H9 (cell line): Measurements from ENCODE around the gene SLX4IP. TPM values are rescaled to one million over a fixed set of nuclear protein-coding genes. Genes with fewer than 3 reads are reported as not detected.

Source experiments
- DNase-seq: peaks from one replicate; pipeline ENCODE4 v3.0.0-alpha.2; 2017
- H2AFZ ChIP-seq: one replicate; pipeline ENCODE4 v1.6.1; 2013; ENCODE audit warnings: mild to moderate bottlenecking, low read length, control low read depth, moderate library complexity
- H2AK5ac ChIP-seq: 2 replicates; pipeline ENCODE4 v1.6.1; 2013; ENCODE audit warnings: low read length, control low read depth, mixed read lengths; ENCODE audit not compliant: insufficient read length
- H2BK120ac ChIP-seq: one replicate; pipeline ENCODE4 v1.6.1; 2013; ENCODE audit warnings: low read depth, mild to moderate bottlenecking, low read length, control low read depth, inconsistent platforms; ENCODE audit not compliant: poor library complexity, severe bottlenecking
- H2BK12ac ChIP-seq: 2 replicates; pipeline ENCODE4 v1.6.1; 2013; ENCODE audit warnings: low read length, control low read depth, mixed read lengths, low read depth; ENCODE audit not compliant: insufficient read length
- H2BK15ac ChIP-seq: 2 replicates; pipeline ENCODE4 v1.6.1; 2013; ENCODE audit warnings: low read depth, low read length, control low read depth
- H2BK20ac ChIP-seq: one replicate; pipeline ENCODE4 v1.6.1; 2013; ENCODE audit warnings: low read depth, mild to moderate bottlenecking, low read length, control low read depth, inconsistent platforms; ENCODE audit not compliant: poor library complexity, severe bottlenecking
- H2BK5ac ChIP-seq: 2 replicates; pipeline ENCODE4 v1.6.1; 2013; ENCODE audit warnings: low read length, control low read depth, mixed read lengths; ENCODE audit not compliant: insufficient read length
- H3K14ac ChIP-seq: 2 replicates; pipeline ENCODE4 v1.6.1; 2013; ENCODE audit warnings: low read length, control low read depth; ENCODE audit not compliant: insufficient read depth
- H3K18ac ChIP-seq: 2 replicates; pipeline ENCODE4 v1.6.1; 2013; ENCODE audit warnings: low read depth, mild to moderate bottlenecking, mixed read lengths, low read length, control low read depth; ENCODE audit not compliant: insufficient read length
- H3K23ac ChIP-seq: 2 replicates; pipeline ENCODE4 v1.6.1; 2013; ENCODE audit warnings: low read length, control low read depth, mixed read lengths, low read depth; ENCODE audit not compliant: insufficient read length
- H3K23me2 ChIP-seq: 2 replicates; pipeline ENCODE4 v1.6.1; 2013; ENCODE audit warnings: low read depth, mild to moderate bottlenecking, mixed read lengths, low read length, control low read depth; ENCODE audit not compliant: insufficient read length, poor library complexity, severe bottlenecking
- H3K27ac ChIP-seq: 2 replicates; pipeline ENCODE4 v1.5.1; 2013; ENCODE audit warnings: low read length, control low read depth, mixed read lengths, low read depth; ENCODE audit not compliant: insufficient read length
- H3K27me3 ChIP-seq: 2 replicates; pipeline ENCODE4 v1.6.1; 2013; ENCODE audit warnings: low read length, control low read depth, inconsistent platforms; ENCODE audit not compliant: insufficient read depth
- H3K4ac ChIP-seq: 2 replicates; pipeline ENCODE4 v1.6.1; 2013; ENCODE audit warnings: low read depth, mild to moderate bottlenecking, control low read depth, inconsistent platforms, low read length, moderate library complexity
- H3K4me1 ChIP-seq: 2 replicates; pipeline ENCODE4 v1.6.1; 2013; ENCODE audit warnings: low read length, control low read depth, inconsistent platforms; ENCODE audit not compliant: insufficient read depth
- H3K4me2 ChIP-seq: 2 replicates; pipeline ENCODE4 v1.6.1; 2013; ENCODE audit warnings: low read length, control low read depth, mixed read lengths; ENCODE audit not compliant: insufficient read length, insufficient read depth
- H3K56ac ChIP-seq: 2 replicates; pipeline ENCODE4 v1.6.1; 2013; ENCODE audit warnings: low read depth, mild to moderate bottlenecking, mixed read lengths, low read length, control low read depth; ENCODE audit not compliant: insufficient read length
- H3K79me1 ChIP-seq: 2 replicates; pipeline ENCODE4 v1.6.1; 2013; ENCODE audit warnings: low read depth, mild to moderate bottlenecking, moderate library complexity, low read length, control low read depth, inconsistent platforms; ENCODE audit not compliant: insufficient read depth, poor library complexity, severe bottlenecking
- H3K79me2 ChIP-seq: 2 replicates; pipeline ENCODE4 v1.6.1; 2013; ENCODE audit warnings: low read length, control low read depth, inconsistent platforms; ENCODE audit not compliant: insufficient read depth
- H3K9ac ChIP-seq: 2 replicates; pipeline ENCODE4 v1.6.1; 2013; ENCODE audit warnings: low read length, control low read depth, mixed read lengths; ENCODE audit not compliant: insufficient read length; ENCODE audit errors: extremely low read depth
- H3K9me3 ChIP-seq: one replicate; pipeline ENCODE4 v1.6.1; 2013; ENCODE audit warnings: low read depth, low read length, inconsistent platforms; ENCODE audit not compliant: control insufficient read depth
- H3T11ph ChIP-seq: one replicate; pipeline ENCODE4 v1.6.1; 2013; ENCODE audit warnings: mild to moderate bottlenecking, low read length, control low read depth, inconsistent platforms
- H4K20me1 ChIP-seq: one replicate; pipeline ENCODE4 v1.6.1; 2013; ENCODE audit not compliant: control insufficient read depth, insufficient read length, insufficient read depth
- H4K5ac ChIP-seq: 2 replicates; pipeline ENCODE4 v1.6.1; 2013; ENCODE audit warnings: low read depth, mild to moderate bottlenecking, mixed read lengths, low read length, control low read depth; ENCODE audit not compliant: insufficient read length
- H4K8ac ChIP-seq: replicated peaks from 2 replicates; pipeline ENCODE4 v1.6.1; 2013; ENCODE audit warnings: low read length, control low read depth, mixed read lengths, low read depth; ENCODE audit not compliant: insufficient read length
- H4K91ac ChIP-seq: 2 replicates; pipeline ENCODE4 v1.6.1; 2013; ENCODE audit warnings: low read depth, mild to moderate bottlenecking, moderate library complexity, mixed read lengths, low read length, control low read depth; ENCODE audit not compliant: insufficient read length
- H3K27ac Mint-ChIP-seq, 3 experiments: 2 replicates in 2 of 3; 3 replicates in 1 of 3; pipeline ENCODE4 v1.8.0; 2020 to 2021; ENCODE audit warnings: mixed read lengths in 3 of 3, mild to moderate bottlenecking in 1 of 3, moderate library complexity in 1 of 3
- H3K27me3 Mint-ChIP-seq: 2 replicates; pipeline ENCODE4 v1.8.0; 2021; ENCODE audit warnings: low read depth, mild to moderate bottlenecking, moderate library complexity, mixed read lengths
- H3K36me3 Mint-ChIP-seq, 3 experiments: 2 replicates in 2 of 3; 3 replicates in 1 of 3; pipeline ENCODE4 v1.8.0; 2020 to 2021; ENCODE audit warnings: low read depth in 3 of 3, mixed read lengths in 3 of 3; ENCODE audit not compliant: insufficient read depth in 1 of 3
- H3K4me1 Mint-ChIP-seq, 2 experiments: 2 replicates each; pipeline ENCODE4 v1.8.0; 2020; ENCODE audit warnings: mixed read lengths in 2 of 2
- H3K4me3 Mint-ChIP-seq, 2 experiments: 2 replicates in 1 of 2; 3 replicates in 1 of 2; pipeline ENCODE4 v1.8.0; 2020 to 2021; ENCODE audit warnings: mild to moderate bottlenecking in 2 of 2, mixed read lengths in 2 of 2, moderate library complexity in 1 of 2
- H3K9me3 Mint-ChIP-seq, 2 experiments: 2 replicates in 1 of 2; 3 replicates in 1 of 2; pipeline ENCODE4 v1.8.0; 2020; ENCODE audit warnings: mild to moderate bottlenecking in 2 of 2, mixed read lengths in 2 of 2, moderate library complexity in 1 of 2
- WGBS: extraction: QIAGEN DNeasy Blood & Tissue Kit; methylation state at CpG from one replicate; pipeline ENCODE4 v1.1.7; 2013; ENCODE audit warnings: missing lambda C conversion rate, low lambda C conversion rate, mixed read lengths; ENCODE audit not compliant: insufficient read length; ENCODE audit errors: extremely low coverage; 5-methylcytosine and 5-hydroxymethylcytosine counted together
- total RNA-seq: library from RNA; stranded (reverse); gene quantifications from 2 replicates; pipeline ENCODE4 v1.2.1, GENCODE V29; 2021
- TF ChIP-seq, protein P1 (sequence below): fragments of 200-600 bp; sonication (generic); conservative IDR thresholded peaks from 3 replicates; pipeline ENCODE4 v1.8.0; 2021; ENCODE audit warnings: antibody characterized with exemption, mild to moderate bottlenecking

SLX4IP gene
- total RNA-seq, 1 experiment from 2014 or later: 7.9 TPM

DNA sequence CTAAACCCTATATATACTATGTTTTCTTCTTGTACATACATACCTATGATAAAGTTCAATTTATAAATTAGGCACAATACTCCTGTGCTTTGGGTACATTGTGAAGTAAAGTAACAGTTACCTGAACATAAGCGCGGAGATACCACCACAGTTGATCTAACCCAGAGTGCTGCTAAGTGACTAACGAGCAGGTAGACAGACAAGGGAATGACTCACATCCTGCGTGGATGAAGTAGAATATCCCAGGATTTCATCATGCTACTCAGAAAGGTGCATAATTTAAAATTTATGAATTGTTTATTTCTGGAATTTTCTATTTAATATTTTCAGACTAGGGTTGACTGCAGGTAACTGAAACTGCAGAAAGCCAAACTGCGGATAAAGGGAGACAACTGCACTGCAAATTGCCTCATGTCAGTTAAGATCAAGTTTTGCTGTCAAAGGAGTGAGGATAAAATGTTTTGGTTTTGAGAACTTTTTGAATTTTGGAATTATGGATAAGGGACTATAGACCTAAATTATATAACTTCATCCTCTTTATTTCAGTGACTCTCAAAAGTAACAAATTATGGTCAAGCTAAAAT is 15.5 kb upstream of the SLX4IP start:
- H2BK15ac ChIP-seq: no peak overlapping the region
- no peak overlapping the region for H3T11ph ChIP-seq
- no peak overlapping the region for H3K14ac ChIP-seq
- no peak overlapping the region for H2AFZ ChIP-seq
- H3K9me3 ChIP-seq: no peaks in the 10 kb centered on the region
- no peak overlapping the region for H4K91ac ChIP-seq
- TF ChIP-seq, protein P1, sequence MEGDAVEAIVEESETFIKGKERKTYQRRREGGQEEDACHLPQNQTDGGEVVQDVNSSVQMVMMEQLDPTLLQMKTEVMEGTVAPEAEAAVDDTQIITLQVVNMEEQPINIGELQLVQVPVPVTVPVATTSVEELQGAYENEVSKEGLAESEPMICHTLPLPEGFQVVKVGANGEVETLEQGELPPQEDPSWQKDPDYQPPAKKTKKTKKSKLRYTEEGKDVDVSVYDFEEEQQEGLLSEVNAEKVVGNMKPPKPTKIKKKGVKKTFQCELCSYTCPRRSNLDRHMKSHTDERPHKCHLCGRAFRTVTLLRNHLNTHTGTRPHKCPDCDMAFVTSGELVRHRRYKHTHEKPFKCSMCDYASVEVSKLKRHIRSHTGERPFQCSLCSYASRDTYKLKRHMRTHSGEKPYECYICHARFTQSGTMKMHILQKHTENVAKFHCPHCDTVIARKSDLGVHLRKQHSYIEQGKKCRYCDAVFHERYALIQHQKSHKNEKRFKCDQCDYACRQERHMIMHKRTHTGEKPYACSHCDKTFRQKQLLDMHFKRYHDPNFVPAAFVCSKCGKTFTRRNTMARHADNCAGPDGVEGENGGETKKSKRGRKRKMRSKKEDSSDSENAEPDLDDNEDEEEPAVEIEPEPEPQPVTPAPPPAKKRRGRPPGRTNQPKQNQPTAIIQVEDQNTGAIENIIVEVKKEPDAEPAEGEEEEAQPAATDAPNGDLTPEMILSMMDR: no peak
- H2BK20ac ChIP-seq: no peak overlapping the region
- H3K9ac ChIP-seq: no peak overlapping the region
- H4K8ac ChIP-seq: no peak overlapping the region
- no peak overlapping the region for H4K5ac ChIP-seq
- H3K4me1 Mint-ChIP-seq: peaks cover 17 to 18% of the 10 kb centered on the region in 2 experiments
- no peaks in the 10 kb centered on the region for H3K4me1 ChIP-seq
- H3K4me2 ChIP-seq: no peak overlapping the region
- H4K20me1 ChIP-seq: no peaks in the 10 kb centered on the region
- H2BK5ac ChIP-seq: no peak overlapping the region
- no peak overlapping the region for H3K27ac ChIP-seq
- no peaks in the 10 kb centered on the region for H3K9me3 Mint-ChIP-seq
- H3K36me3 Mint-ChIP-seq: peaks cover 13 to 28% (median 21%) of the 10 kb centered on the region in 3 experiments
- H3K23ac ChIP-seq: no peak overlapping the region
- no peaks in the 10 kb centered on the region for H3K79me2 ChIP-seq
- H2BK12ac ChIP-seq: no peak overlapping the region
- peaks cover 3% of the 10 kb centered on the region for H3K79me1 ChIP-seq
- H3K23me2 ChIP-seq: no peaks in the 10 kb centered on the region
- H2BK120ac ChIP-seq: no peak overlapping the region
- H3K27ac Mint-ChIP-seq: 0 out of 7 replicates have a peak overlapping the region, but pooled peaks of 1 of the 3 experiments have one; percentile 20
- no peak overlapping the region for H3K4ac ChIP-seq
- H3K4me3 Mint-ChIP-seq: no peak overlapping the region
- no peaks in the 10 kb centered on the region for H3K27me3 ChIP-seq
- no peak overlapping the region for H3K18ac ChIP-seq
- H3K27me3 Mint-ChIP-seq: no peaks in the 10 kb centered on the region
- no peak overlapping the region for H3K56ac ChIP-seq
- no peak for DNase-seq
- no peak overlapping the region for H2AK5ac ChIP-seq
- WGBS: no CpG with 5 or more reads among the region's 5 CpGs
